NCI-H2171 treated with DMSO at 0.1 percent for 48 hours (cell line): ENCODE results near the gene SYT1.
A peak's percentile ranks its signal among the peaks of the same experiment; 100 is the strongest.

ENCODE experiments used
- DNase-seq: peaks from one replicate; lab custom pipeline; 2025; lab: John Stamatoyannopoulos, UW

The SYT1 gene

GRCh38 chr12:79057540-79057939 is 193.0 kb downstream of the SYT1 start:
- DNase-seq, result no peak

DNA sequence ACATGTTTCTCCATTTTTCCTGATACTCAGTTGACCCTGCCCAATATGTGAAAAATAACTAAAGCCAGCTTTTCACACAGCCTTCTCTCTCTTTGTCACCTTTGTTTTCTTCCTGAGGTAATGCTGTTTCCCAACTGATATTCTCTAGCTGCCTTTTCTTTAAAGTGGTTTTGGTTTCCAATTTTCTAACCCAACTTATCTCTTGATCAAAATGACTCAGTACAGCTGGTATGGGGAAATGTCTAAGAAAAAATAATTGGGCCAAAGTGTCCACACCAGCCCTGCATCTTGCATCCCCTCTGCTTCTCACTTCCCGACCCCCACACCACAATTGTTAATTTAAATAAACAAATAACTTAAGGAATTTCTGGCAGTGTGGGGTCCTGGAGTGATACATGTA is 193.8 kb downstream of the SYT1 start:
- DNase-seq, result no peak

- DNase-seq, result no peak
These were observed 195.0 kb downstream of the SYT1 start for GRCh38 chr12:79059557-79059956.

GRCh38 chr12:79063258-79063657 is 198.7 kb downstream of the SYT1 start:
- DNase-seq, result no peak

- DNase-seq, result no peak
These were observed 203.4 kb downstream of the SYT1 start for GRCh38 chr12:79067977-79068376.

DNA sequence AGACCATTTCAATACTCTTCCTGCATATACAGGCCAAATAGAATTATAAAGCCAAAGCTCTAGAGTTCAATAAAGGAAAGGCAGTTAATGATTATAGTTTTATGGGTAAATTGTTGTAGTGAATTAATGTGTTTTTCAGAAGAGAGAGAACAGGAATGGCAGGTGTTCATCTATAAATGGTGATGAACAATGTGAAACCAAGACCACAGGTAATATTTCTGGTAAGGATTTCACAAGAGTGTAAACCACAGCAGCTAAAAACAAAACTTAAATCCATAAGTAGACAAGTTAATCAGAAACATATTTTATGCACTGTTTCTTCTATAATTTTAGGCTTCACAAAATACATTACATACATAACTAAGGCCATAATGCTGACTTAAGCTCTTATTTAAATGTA is 204.4 kb downstream of the SYT1 start:
- no peak for DNase-seq

- DNase-seq, result no peak
These were observed 206.9 kb downstream of the SYT1 start for GRCh38 chr12:79071498-79071897.

DNA sequence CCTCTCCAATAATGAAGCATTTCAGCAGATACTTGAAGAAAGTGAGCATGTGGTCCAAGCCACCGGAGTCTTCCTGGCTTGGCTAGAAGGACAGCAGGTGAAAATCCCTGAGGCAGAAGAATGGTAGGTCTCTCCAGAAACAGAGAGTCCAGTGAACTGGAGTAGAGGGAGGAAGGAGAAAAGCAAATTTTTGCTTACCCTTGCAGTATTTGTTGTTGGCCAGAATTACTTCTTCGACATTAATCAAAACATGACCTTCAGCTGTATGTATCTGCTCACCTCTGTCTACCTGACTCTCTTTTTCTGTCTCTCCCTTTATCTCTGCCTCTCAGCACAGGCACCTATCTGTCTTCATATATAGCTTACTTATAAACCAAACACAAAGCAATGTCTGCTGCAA is 208.9 kb downstream of the SYT1 start:
- no peak for DNase-seq

DNA sequence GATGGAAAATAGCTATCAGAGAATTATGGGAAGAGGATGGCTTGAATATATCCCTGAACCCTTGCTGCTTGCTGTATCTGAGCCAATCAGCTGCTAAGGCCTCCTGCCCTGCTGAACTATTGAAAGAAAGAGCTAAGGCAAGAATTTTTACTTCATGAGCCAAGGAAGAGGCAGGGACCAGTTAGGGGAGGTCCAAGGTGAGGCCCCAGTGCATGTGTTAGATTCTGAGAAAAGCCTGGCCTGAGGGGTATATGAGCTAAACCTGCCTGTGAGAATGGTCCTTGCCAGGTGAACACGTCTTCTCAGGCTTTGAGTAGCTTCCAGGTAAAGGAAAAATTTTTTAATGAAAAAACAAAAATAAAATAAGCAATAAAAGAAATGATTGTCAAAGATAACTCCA is 218.0 kb downstream of the SYT1 start:
- DNase-seq, result no peak

DNA sequence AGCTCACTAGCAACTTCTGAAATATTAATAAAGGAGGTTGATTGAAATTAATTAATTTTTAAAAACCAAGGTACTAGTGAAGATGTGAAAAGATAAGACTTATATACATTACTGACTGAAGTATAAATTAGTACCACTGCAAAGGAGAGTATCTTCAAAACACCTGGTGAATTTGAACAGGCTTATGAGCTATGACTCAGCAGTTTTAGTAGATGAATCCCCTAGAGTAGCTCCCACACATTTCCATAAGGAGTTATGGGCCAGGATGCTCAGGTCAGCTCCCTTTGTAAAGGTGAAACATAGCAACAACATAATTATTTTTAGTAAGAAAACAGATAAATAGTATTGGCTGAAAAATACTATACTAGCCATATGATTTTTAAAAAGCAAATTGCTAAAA is 218.6 kb downstream of the SYT1 start:
- peak; percentile 72 for DNase-seq

- no peak for DNase-seq
These were observed 220.6 kb downstream of the SYT1 start for GRCh38 chr12:79085106-79085682.

DNA sequence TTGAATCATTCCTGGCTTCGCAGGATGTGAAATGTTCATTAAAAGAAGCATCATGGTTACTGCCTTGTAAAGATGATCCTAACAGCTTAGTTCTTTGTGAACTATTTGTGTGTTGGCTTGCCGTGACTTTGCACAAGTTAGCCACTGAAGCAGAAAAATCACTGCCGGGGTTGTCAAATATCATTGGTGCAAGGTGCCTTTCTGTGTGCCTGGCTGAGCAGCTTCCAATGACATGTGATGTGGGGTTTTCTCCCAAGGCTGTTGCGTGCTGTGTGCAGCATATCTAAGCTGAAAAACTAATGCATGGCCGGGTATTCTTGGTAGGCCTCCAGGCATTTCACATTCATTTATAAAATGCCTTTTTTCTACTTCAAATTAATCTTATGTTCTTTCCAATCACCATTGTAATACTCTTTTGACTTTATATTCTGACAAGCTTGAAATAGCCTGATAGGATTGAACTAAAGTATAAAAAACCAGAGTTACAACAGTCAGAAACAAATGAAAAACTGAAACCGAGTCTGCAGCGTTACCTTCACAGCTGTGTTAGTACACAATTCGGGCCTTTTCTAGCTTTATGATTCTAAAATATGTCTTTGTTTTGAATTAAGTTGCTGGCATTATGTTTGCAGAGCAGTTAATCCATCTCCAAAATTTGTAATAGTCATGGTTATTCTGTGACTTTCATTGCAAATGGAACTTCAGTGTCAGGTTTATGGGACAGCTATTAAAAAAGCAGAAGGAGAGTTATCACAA is 222.1 kb downstream of the SYT1 start:
- no peak for DNase-seq

DNA sequence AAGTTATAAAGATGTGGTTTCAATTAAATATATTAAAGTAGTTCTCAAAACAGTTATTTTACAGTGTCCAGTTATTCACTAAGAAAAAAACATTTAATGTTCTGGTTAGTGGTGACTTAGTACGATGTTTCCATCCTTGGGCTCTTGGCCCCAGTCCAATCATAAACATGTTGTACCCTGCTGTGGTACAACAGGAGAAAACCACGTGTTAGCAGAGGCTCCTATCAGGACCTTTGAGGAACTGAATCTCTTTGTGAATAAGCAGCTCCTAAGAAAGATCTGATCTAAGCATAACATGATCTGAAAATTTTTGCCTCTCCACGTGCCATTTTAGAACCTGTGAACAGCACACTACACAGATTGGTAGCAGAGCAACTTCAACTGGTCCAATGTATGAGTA is 234.0 kb downstream of the SYT1 start:
- peak; percentile 10 for DNase-seq

GRCh38 chr12:79108962-79109361 is 244.4 kb downstream of the SYT1 start:
- DNase-seq, result no peak

GRCh38 chr12:79114896-79115295 is 250.3 kb downstream of the SYT1 start:
- no peak for DNase-seq

DNA sequence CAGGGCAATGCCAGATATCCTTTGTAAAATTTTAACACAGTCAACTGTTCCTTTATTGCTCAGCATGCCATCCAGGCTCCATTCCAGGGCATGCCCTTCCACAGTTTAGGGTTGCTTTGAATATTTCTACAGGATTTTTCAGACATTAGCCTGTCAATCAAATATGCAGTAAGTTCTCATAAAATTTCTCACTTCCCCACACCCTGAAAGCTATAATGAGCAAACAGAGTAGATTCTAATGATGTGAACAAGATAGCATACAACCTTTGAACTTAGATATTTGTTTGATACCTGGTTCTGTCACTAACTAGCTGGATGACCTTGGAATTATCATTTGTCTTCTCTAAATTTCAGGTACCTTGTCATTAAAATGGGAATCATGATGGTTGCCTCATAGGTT is 251.2 kb downstream of the SYT1 start:
- DNase-seq, result no peak

DNA sequence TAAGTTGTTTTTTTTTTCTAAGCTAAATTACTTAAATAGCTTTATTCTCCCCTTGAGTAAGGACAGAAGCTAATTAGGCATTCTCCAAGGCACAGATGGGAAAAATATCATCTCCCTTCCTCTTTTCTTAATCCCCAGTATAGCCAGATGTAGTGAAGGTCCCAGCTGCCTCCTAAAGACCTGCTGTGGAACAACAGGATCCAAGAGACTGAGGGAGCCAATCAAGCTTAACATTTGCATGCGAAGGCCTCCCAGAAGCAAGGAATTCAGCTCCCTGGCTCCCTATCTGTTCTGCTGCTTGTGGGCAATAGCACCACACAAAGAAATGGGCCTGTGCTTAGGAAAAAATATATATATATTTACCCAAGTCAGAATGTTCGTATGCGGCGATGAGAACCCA is 255.2 kb downstream of the SYT1 start:
- DNase-seq, result peak; percentile 36

- DNase-seq, result peak; percentile 8
These were observed 256.9 kb downstream of the SYT1 start for GRCh38 chr12:79121486-79121885.

GRCh38 chr12:79124385-79124784 is 259.8 kb downstream of the SYT1 start:
- DNase-seq, result no peak

- no peak for DNase-seq
These were observed 260.8 kb downstream of the SYT1 start for GRCh38 chr12:79125358-79125757.

- no peak for DNase-seq
These were observed 262.7 kb downstream of the SYT1 start for GRCh38 chr12:79127271-79127751.

- DNase-seq, result no peak
These were observed 264.4 kb downstream of the SYT1 start for GRCh38 chr12:79128956-79129355.

- no peak for DNase-seq
These were observed 274.3 kb downstream of the SYT1 start for GRCh38 chr12:79138872-79139271.

GRCh38 chr12:79140711-79141110 is 276.1 kb downstream of the SYT1 start:
- no peak for DNase-seq
